Stimulated activated naive CD8-positive, alpha-beta T cell treated with anti-CD3 and anti-CD28 coated beads, Interleukin-15, Interleukin-2, amounts not matched to agents 100 U/mL and 50 U/mL, for 24 hours (primary cell): ENCODE results near the gene COL8A1.
"Not testable (repeated sequence)": the region's sequence is repeated elsewhere in the genome, so short reads cannot be mapped to it uniquely, and the experiment has no call there.

ENCODE experiments used
- ATAC-seq: fragments of 150-1000 bp; cut with Tn5 transposase; one replicate; pipeline ENCODE4 v1.10.0; 2021
- DNase-seq: peaks from one replicate; pipeline ENCODE4 v3.0.0; 2021

COL8A1 gene

GRCh38 chr3:99709686-99710085 is 71.3 kb downstream of the COL8A1 start:
- no peak for DNase-seq
- ATAC-seq: no peak

- ATAC-seq (no peak), DNase-seq (no peak)
Observed at GRCh38 chr3:99710094-99710493, 71.7 kb downstream of the COL8A1 start.

GRCh38 chr3:99711351-99711750 is 73.0 kb downstream of the COL8A1 start:
- ATAC-seq (no peak), DNase-seq (no peak)

GRCh38 chr3:99712291-99712954 is 74.0 kb downstream of the COL8A1 start:
- ATAC-seq: no peak

GRCh38 chr3:99713440-99713839 is 75.0 kb downstream of the COL8A1 start:
- ATAC-seq: no peak
- no peak for DNase-seq

More at GRCh38 chr3:99712291-99712954, 74.0 kb downstream of the COL8A1 start:
- DNase-seq: no peak

- ATAC-seq: no peak
- DNase-seq: no peak
Observed at GRCh38 chr3:99714146-99714545, 75.8 kb downstream of the COL8A1 start.

- ATAC-seq (no peak), DNase-seq (no peak)
Observed at GRCh38 chr3:99714575-99714974, 76.2 kb downstream of the COL8A1 start.

- DNase-seq (no peak), ATAC-seq (no peak)
Observed at GRCh38 chr3:99716463-99716995, 78.1 kb downstream of the COL8A1 start.

GRCh38 chr3:99720985-99721632 is 82.7 kb downstream of the COL8A1 start:
- ATAC-seq: no peak

GRCh38 chr3:99721633-99722007 is 83.2 kb downstream of the COL8A1 start:
- DNase-seq (no peak), ATAC-seq (no peak)

More at GRCh38 chr3:99720985-99721632, 82.7 kb downstream of the COL8A1 start:
- no peak for DNase-seq

GRCh38 chr3:99724276-99724675 is 85.9 kb downstream of the COL8A1 start:
- no peak for DNase-seq
- no peak for ATAC-seq

- DNase-seq: no peak
- ATAC-seq: no peak
Observed at GRCh38 chr3:99730870-99731269, 92.5 kb downstream of the COL8A1 start.

GRCh38 chr3:99731499-99731898 is 93.1 kb downstream of the COL8A1 start:
- ATAC-seq: no peak
- DNase-seq: no peak

- not testable (repeated sequence) for DNase-seq, ATAC-seq
Observed at GRCh38 chr3:99740371-99740770, 102.0 kb downstream of the COL8A1 start.

- ATAC-seq (no peak), DNase-seq (no peak)
Observed at GRCh38 chr3:99741588-99741987, 103.2 kb downstream of the COL8A1 start.

GRCh38 chr3:99747915-99748314 is 109.5 kb downstream of the COL8A1 start:
- no peak for DNase-seq
- ATAC-seq: no peak

- no peak for DNase-seq
- no peak for ATAC-seq
Observed at GRCh38 chr3:99751649-99752048, 113.3 kb downstream of the COL8A1 start.

GRCh38 chr3:99753268-99753975 is 115.0 kb downstream of the COL8A1 start:
- no peak for DNase-seq
- peak; percentile 65 for ATAC-seq

- ATAC-seq (no peak), DNase-seq (no peak)
Observed at GRCh38 chr3:99755831-99756230, 117.4 kb downstream of the COL8A1 start.

- no peak for DNase-seq
Observed at GRCh38 chr3:99757966-99758365, 119.6 kb downstream of the COL8A1 start.

GRCh38 chr3:99758502-99759177 is 120.2 kb downstream of the COL8A1 start:
- ATAC-seq (no peak), DNase-seq (no peak)

More at GRCh38 chr3:99757966-99758365, 119.6 kb downstream of the COL8A1 start:
- ATAC-seq: no peak

- no peak for DNase-seq
- no peak for ATAC-seq
Observed at GRCh38 chr3:99760031-99760430, 121.6 kb downstream of the COL8A1 start.
